HG03432 (cell line): ENCODE data around the gene FYN.
"Not testable (repeated sequence)": the region's sequence is repeated elsewhere in the genome, so short reads cannot be mapped to it uniquely, and the experiment has no call there.

Source experiments
- ATAC-seq: cut with Tn5 transposase; IDR thresholded peaks from one replicate; pipeline ENCODE4 v1.9.1; 2021; ENCODE audit warnings: mild to moderate bottlenecking, moderate library complexity; ENCODE audit not compliant: unreplicated experiment

FYN gene

GRCh38 chr6:111642463-111643158 lies 230.6 kb downstream of the FYN start:
- ATAC-seq: peak; percentile 71

- no peak for ATAC-seq
These were observed 234.0 kb downstream of the FYN start for GRCh38 chr6:111639266-111639665.

GRCh38 chr6:111634981-111635380 lies 238.3 kb downstream of the FYN start:
- ATAC-seq: not testable (repeated sequence)

- ATAC-seq: no peak
These were observed 239.4 kb downstream of the FYN start for GRCh38 chr6:111633822-111634221.

- ATAC-seq: no peak
These were observed 240.6 kb downstream of the FYN start for GRCh38 chr6:111632468-111633247.

GRCh38 chr6:111631903-111632460 lies 241.3 kb downstream of the FYN start:
- ATAC-seq: no peak

GRCh38 chr6:111631018-111631417 lies 242.2 kb downstream of the FYN start:
- no peak for ATAC-seq

GRCh38 chr6:111628142-111628850 lies 245.0 kb downstream of the FYN start:
- no peak for ATAC-seq

- ATAC-seq: no peak
These were observed 246.8 kb downstream of the FYN start for GRCh38 chr6:111626441-111626840.

- no peak for ATAC-seq
These were observed 247.5 kb downstream of the FYN start for GRCh38 chr6:111625461-111626391.

- no peak for ATAC-seq
These were observed 248.2 kb downstream of the FYN start for GRCh38 chr6:111625099-111625416.

- no peak for ATAC-seq
These were observed 248.7 kb downstream of the FYN start for GRCh38 chr6:111624401-111625098.

GRCh38 chr6:111623046-111623718 lies 250.1 kb downstream of the FYN start:
- no peak for ATAC-seq

- no peak for ATAC-seq
These were observed 253.1 kb downstream of the FYN start for GRCh38 chr6:111620169-111620568.

GRCh38 chr6:111618407-111618806 lies 254.8 kb downstream of the FYN start:
- ATAC-seq: no peak

GRCh38 chr6:111617149-111617548 lies 256.1 kb downstream of the FYN start:
- ATAC-seq: no peak

GRCh38 chr6:111615916-111616612 lies 257.2 kb downstream of the FYN start:
- ATAC-seq: no peak

GRCh38 chr6:111614833-111615582 lies 258.2 kb downstream of the FYN start:
- ATAC-seq: no peak
